Gastroesophageal sphincter (tissue), 3 donors: ENCODE data around the gene KDM5A.
"Not testable (repeated sequence)": the region's sequence is repeated elsewhere in the genome, so short reads cannot be mapped to it uniquely, and the experiment has no call there.

Source experiments
- EP300 ChIP-seq: sonication (generic); formaldehyde crosslinking; IDR thresholded peaks from one replicate; pipeline ENCODE4 v1.6.1; 2017; ENCODE audit warnings: antibody characterized with exemption, mild to moderate bottlenecking
- POLR2A ChIP-seq, 2 donors: fragments of 450-650 bp; IDR thresholded peaks; one replicate each; pipeline ENCODE4 v1.6.1; 2017; ENCODE audit warnings: antibody characterized with exemption in 2 of 2, mild to moderate bottlenecking in 2 of 2, moderate library complexity in 1 of 2
- TF ChIP-seq, protein P1 (sequence below), 4 experiments: fragments of 200-600 bp in 2 of 4; fragments of 450-650 bp in 2 of 4; sonication (generic) in 1 of 4; IDR thresholded peaks; one replicate each; pipeline ENCODE4 v1.5.1; 2017 to 2019; ENCODE audit warnings: antibody characterized with exemption in 4 of 4, mild to moderate bottlenecking in 2 of 4, moderate library complexity in 2 of 4

DNA sequence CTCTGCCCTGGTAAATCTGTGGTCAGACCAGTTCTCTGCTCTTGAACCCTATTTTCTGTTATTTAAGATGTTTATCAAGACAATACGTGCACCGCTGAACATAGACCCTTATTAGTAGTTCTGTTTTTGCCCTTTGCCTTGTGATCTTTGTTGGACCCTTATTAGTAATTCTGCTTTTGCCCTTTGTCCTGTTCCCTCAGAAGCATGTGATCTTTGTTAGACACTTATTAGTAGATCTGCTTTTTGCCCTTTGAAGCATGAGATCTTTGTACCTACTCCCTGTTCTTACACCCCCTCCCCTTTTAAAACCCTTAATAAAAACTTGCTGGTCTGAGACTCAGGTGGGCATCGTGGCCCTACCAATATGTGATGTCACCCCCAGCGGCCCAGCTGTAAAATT is 153.2 kb downstream of the KDM5A start:
- TF ChIP-seq, protein P1, sequence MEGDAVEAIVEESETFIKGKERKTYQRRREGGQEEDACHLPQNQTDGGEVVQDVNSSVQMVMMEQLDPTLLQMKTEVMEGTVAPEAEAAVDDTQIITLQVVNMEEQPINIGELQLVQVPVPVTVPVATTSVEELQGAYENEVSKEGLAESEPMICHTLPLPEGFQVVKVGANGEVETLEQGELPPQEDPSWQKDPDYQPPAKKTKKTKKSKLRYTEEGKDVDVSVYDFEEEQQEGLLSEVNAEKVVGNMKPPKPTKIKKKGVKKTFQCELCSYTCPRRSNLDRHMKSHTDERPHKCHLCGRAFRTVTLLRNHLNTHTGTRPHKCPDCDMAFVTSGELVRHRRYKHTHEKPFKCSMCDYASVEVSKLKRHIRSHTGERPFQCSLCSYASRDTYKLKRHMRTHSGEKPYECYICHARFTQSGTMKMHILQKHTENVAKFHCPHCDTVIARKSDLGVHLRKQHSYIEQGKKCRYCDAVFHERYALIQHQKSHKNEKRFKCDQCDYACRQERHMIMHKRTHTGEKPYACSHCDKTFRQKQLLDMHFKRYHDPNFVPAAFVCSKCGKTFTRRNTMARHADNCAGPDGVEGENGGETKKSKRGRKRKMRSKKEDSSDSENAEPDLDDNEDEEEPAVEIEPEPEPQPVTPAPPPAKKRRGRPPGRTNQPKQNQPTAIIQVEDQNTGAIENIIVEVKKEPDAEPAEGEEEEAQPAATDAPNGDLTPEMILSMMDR (IDR thresholded peaks at IDR 0.05): not testable (repeated sequence)
- not testable (repeated sequence) for TF ChIP-seq POLR2A (IDR thresholded peaks at IDR 0.05); EP300
